IMR-90 (cell line): ENCODE measurements around the gene PAX8.

Experiments
- CTCF ChIP-seq: conservative IDR thresholded peaks from 2 replicates; pipeline ENCODE4 v1.5.1; 2012; ENCODE audit warnings: mild to moderate bottlenecking, low read depth, low read length, improper control_type of control experiment
- MAZ ChIP-seq: IDR thresholded peaks from 2 replicates; pipeline ENCODE4 v1.6.1; 2012; ENCODE audit warnings: low read depth, mild to moderate bottlenecking, low read length, improper control_type of control experiment, moderate library complexity, borderline replicate concordance
- POLR2A ChIP-seq: IDR thresholded peaks from 2 replicates; pipeline ENCODE4 v1.6.1; 2012; ENCODE audit warnings: mild to moderate bottlenecking, low read depth, low read length
- RAD21 ChIP-seq: IDR thresholded peaks from 2 replicates; pipeline ENCODE4 v1.6.1; 2012; ENCODE audit warnings: low read length, improper control_type of control experiment
- USF2 ChIP-seq: fragments of 150-350 bp; IDR thresholded peaks from 2 replicates; pipeline ENCODE4 v1.6.1; 2017; ENCODE audit warnings: mild to moderate bottlenecking, antibody characterized with exemption, low read length, low read depth

- TF ChIP-seq CTCF (no peak), POLR2A (no peak), RAD21 (no peak), MAZ (no peak), USF2 (no peak)
Observed at GRCh38 chr2:113171334-113172075, 107.2 kb downstream of the PAX8 start.
